Glomerular endothelial cell (primary cell): ENCODE results near the gene IRF2BP1. TPM values are rescaled to one million over a fixed set of nuclear protein-coding genes. Genes with fewer than 3 reads are reported as not detected.
"Not testable (repeated sequence)": the region's sequence is repeated elsewhere in the genome, so short reads cannot be mapped to it uniquely, and the experiment has no call there.

ENCODE experiments used
- DNase-seq: peaks from one replicate; pipeline ENCODE4 v3.0.0-alpha.2; 2011; ENCODE audit warnings: low read depth, low spot score; ENCODE audit errors: extremely low read depth
- total RNA-seq: library from RNA; depleted of rRNA; stranded (reverse); fragments of >200 nt; gene quantifications from 2 replicates; pipeline ENCODE4 v1.2.3, GENCODE V29; 2015

The IRF2BP1 gene
- total RNA-seq, 1 donor from 2014 or later: 32.3 TPM

DNA sequence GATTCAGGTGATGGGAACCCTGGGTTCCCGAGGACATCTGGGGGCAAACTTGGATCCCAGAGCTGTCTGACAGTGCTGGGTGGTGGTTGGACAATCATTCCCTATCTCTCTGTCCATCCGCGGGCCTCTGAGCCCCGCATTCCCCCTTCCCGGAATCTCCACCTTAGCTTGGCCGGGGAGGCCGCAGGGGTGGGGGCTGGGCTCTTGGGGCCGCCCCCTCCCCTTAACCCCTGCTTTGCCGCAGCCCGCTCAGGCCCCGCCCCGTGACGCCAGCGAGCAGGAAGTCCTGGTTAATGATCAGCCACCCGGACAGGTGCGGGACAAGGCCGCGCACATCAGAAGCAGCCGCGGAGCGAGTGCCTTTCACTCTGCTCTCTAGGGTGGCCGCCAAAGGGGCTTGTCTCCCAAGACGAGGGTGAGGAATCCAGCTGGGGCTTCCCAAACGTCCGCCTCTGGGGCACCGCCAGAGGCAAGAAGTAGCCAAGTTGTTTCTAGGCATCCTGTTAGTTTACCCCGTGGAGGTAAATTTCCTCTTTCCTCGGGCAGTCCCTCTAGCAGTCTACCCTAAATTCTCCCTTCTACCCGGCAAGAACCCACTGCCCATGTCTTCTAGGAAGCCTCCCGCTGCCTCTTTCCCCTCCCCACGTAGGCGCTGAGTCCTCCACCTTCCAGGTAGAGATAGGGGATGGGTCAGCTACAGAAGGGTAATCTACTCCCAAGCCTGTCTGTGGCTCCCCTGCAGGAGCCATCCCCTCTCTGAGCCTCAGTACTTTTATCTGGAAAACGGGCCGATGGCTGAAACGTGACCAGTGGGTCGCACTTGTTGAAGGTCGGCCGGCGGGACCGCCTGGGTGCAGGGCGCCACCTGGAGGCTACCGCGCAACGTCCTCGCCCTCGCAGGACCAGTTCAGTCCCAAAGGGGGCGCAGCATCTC lies 3.0 kb downstream of the IRF2BP1 start:
- DNase-seq: peak; percentile 39

DNA sequence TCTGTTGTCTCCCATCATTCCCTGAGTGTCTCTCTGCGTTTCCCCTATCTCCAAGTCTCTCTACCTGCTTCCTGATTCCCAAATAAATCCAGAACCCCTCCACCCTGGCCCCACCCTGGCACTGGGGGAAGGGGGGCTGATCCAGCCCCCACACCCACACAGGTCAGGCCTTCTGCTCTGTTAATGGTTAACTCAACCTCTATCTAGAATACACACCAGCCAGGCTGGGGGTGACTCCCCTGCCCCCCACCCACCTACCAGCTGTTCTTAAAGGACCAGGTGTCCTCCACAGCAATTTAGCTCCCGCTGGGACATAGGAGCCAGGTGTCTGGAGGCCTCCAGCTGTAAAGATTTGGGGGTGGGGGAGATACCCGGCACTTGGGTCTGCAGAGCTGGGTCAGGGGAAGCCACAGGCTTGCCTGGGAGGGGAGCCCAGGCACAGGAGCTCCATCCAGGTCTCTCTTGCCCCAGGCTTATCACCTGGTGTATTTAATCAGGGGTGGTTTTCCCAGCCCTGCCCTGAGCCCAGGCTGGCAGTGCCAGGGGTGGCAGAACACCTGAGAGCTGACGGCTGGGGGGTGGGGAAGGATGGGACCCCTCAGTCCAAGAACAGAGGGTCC lies 3.9 kb downstream of the IRF2BP1 start:
- DNase-seq: no peak

DNA sequence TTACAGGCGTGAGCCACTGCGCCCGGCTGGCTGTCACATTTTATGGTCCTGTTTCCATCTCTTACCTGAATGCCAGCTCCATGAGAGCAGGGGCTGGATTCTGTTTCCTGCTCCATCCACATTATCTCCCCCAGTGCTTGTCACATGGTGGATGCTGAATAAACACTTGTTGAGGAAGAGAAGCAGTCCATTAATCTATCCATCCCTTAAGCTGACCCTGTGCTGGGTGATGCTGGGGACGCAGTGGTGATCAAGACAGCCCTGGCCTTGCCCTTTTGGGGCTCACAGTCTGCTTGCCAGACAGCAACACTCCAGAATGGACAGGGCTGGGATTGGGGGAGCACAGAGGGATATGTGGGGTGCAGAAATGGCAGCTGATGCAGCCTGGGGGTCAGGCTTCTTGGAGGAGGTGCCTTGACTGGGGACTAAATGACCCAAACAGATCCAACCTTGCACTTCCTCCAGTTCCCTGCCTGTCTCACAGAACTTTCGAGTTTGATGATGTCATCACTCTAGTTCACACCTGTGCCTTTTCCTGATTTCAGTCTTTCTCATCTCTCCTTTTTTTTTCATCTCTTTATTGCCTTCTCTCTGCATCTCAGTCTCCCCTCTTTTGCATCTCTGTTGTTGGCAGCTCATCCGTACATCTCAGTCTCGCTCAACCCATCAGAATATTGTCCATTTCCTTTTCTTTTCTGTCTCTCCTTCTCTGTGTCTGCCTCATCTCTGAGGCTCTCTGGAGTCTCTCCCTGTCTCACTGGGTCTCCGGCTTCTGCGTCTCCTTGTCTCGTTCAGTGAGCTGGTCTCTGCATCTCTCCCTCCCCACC lies 4.6 kb downstream of the IRF2BP1 start:
- DNase-seq: no peak

DNA sequence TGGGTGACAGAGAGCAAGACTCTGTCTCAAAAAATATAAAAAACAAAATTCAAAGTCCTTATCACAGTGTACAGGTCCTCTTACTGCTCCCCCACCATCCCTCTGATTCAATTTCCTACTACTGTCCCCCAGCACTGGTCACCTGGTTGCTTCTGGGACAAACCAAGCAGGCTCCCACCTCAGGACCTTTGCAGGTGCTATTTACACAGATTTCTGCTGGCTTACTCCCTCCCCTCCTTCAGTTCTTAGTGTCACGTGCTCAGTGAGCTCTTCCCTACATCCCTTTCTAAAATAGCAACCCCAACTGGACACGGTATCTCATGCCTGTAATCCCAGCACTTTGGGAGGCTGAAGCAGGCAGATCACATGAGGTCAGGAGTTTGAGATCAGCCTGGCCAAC lies 6.0 kb downstream of the IRF2BP1 start:
- no peak for DNase-seq

DNA sequence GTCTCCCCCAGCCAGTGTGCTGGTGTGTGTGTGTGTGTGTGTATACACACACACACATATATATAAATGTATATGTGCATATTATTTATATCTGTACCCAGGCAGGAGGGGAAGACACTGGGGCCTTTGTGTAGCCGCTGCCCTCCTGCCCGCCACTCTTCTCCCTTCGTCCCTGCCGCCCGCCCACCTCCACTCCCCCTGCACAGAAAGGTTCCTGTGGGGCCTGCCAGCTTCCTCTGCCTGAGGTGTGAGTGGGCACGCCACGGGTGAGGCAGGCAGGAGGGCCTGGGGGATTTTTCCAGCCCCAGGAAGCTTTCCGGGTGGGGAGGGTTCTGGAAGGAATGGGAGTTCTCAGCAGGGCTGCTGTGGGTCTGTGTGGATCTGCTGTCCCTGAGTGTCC lies 6.9 kb downstream of the IRF2BP1 start:
- no peak for DNase-seq

GRCh38 chr19:45878043-45878794 lies 7.7 kb downstream of the IRF2BP1 start:
- DNase-seq: no peak

- DNase-seq: no peak
Measured at GRCh38 chr19:45876411-45877197, 9.3 kb downstream of the IRF2BP1 start.

DNA sequence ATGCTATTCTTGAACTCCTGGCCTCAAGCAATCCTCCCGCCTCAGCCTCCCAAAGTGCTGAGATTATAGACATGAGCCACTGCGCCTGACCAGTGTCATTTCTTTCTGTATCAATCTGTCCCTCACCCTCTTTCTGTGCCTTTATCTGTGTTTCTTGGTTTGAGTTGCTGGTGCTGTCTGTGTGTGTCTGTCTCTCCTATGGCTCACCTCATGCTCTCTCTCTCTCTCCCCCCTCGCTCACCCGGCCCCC lies 9.9 kb downstream of the IRF2BP1 start:
- no peak for DNase-seq

DNA sequence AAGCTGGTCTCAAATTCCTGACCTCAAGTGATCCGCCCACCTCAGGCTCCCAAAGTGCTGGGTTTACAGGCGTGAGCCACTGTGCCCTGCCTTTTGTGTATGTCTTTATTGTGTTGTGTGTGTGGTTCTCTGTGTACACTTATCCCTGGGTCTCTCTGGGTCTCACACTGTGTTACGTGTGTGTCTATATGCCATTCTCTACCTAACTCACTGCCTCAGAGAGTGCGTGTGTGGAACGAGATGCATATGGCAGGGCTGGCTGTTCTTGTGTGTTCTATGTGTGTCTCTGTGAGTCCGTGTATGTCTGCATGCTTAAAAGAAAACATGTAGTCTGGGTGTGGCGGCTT lies 11.3 kb downstream of the IRF2BP1 start:
- DNase-seq: no peak

GRCh38 chr19:45873219-45873772 lies 12.6 kb downstream of the IRF2BP1 start:
- no peak for DNase-seq

DNA sequence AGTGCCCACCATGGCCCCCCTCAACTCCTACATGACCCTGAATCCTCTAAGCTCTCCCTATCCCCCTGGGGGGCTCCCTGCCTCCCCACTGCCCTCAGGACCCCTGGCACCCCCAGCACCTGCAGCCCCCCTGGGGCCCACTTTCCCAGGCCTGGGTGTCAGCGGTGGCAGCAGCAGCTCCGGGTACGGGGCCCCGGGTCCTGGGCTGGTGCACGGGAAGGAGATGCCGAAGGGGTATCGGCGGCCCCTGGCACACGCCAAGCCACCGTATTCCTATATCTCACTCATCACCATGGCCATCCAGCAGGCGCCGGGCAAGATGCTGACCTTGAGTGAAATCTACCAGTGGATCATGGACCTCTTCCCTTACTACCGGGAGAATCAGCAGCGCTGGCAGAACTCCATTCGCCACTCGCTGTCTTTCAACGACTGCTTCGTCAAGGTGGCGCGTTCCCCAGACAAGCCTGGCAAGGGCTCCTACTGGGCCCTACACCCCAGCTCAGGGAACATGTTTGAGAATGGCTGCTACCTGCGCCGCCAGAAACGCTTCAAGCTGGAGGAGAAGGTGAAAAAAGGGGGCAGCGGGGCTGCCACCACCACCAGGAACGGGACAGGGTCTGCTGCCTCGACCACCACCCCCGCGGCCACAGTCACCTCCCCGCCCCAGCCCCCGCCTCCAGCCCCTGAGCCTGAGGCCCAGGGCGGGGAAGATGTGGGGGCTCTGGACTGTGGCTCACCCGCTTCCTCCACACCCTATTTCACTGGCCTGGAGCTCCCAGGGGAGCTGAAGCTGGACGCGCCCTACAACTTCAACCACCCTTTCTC lies 13.6 kb downstream of the IRF2BP1 start:
- DNase-seq: no peak

DNA sequence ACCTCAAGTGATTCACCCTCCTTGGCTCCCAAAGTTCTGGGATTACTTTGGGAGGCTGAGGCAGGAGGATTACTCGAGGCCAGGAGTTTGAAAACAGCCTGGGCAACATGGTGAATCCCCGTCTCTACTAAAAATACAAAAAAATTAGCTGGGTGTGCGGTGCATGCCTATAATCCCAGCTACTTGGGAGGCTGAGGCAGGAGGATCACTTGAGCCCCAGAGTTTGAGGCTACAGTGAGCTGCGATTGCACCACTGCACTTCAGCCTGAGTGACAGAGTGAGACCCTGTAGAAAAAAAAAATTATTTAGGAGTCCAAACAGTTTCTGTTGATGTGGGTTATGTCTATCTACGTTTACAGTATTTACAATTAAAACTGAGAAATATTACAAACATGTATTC lies 15.1 kb downstream of the IRF2BP1 start:
- DNase-seq: no peak

GRCh38 chr19:45867241-45867640 lies 18.7 kb downstream of the IRF2BP1 start:
- not testable (repeated sequence) for DNase-seq

DNA sequence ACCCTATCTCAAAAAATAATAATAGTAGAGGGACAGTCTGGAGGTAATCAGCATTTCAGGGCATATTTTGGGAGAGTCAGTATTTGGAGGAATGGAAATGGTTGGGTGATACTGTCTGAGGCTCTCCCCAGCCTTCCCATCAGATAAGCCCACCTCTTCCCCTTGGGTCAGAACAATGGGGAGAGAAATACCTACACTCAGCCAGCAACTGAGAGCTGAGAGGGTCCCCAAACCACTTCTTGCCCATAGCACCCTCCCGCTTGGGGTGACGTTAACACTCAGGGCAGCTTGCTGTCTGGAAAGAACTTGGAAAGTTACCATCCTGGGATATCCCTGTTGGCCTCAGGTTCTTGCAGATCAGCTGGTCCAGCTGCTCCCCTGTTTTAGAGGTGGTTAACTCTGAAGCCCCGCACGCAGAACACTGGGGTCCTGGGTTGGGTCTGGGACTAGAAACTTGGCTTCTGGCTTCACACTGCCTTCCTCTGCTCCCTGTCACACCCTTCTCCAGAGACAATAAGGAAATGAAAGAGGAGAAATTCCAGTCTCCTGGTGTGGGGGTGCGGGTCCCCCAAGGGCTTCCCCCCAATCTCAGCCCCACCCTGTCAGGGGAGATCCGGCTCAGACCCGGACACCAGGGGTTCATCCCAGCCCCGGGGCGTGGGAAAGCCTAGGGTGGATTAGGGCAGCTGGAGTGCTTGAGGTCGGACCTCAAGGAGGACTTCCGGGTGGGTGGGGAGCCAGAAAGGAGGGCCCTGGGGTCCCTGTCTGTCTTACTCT lies 19.4 kb downstream of the IRF2BP1 start:
- DNase-seq: no peak

- DNase-seq: no peak
Measured at GRCh38 chr19:45865269-45865948, 20.5 kb downstream of the IRF2BP1 start.

DNA sequence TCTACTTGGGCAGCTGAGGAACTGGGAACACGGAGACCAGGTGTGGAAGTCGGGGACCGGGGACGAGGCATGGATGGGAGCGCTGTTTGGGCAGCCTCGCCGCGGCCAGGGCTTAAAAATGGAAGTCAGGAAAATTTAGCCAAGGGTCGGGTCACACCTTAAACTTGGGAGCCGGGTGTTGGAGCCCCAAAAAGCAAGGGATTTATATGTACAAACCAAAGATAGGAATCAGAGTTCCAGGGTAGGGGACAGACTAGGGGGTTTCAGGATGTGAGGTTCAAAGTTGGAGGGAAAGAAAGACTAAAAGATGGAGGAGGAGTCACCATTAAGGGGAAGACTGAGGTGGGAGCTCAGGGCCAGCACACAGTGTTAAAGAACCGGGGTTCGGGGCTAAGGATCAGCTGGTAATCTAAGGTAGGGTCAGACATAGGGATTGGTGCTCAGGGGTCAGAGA lies 21.3 kb downstream of the IRF2BP1 start:
- DNase-seq: no peak

DNA sequence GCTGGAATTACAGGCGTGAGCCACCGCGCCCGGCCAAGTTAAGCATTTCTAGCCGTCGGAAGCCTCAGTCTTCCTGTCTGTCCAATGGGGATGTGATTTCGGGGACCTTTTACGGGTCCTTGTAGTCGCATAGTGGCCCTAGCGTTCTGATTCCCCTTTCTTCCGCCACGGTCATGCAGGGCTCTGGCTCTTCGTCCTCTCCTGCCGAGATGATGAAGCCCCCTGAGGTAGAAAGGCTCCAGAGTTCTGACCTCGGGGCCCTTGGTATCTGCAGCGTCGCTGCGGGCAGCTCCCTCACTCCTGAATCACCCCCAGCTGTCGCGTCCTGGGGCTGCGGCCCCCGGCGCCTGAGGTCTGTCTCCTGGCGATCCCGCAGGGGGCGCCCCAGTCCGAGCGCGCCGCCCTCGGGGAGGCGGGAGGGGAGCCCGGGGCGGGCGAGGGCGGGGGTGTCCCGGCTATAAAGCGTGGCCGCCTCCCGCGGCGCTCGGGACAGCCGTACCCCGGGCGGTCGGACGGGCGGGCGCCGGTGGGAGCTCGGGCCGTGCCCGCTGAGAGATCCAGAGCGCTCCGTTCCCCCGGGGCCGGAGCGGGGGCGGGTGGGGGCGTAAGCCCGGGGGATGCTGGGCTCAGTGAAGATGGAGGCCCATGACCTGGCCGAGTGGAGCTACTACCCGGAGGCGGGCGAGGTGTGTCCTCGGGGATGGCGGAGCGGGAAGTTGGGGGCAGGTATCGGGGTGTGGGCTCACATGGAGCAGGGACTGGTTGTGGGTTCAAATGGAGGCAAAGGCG lies 21.9 kb downstream of the IRF2BP1 start, which contains the start of gene FOXA3:
Gene FOXA3, plus strand, starts transcription at position 487 of the 789 bp plus-strand sequence. Its CDS starts 131 bp downstream, at position 618.
- no peak for DNase-seq
